ENCODE results near the gene GID8. TPM values are rescaled to one million over a fixed set of nuclear protein-coding genes. Genes with fewer than 3 reads are reported as not detected.

The GID8 gene
- total and polyA plus RNA-seq, 9 of the 15 experiments (the other 6 are each of a cell fraction or from before 2014, with no cell fraction given), result 7.5 to 31.6 (median 22.2) TPM

DNA sequence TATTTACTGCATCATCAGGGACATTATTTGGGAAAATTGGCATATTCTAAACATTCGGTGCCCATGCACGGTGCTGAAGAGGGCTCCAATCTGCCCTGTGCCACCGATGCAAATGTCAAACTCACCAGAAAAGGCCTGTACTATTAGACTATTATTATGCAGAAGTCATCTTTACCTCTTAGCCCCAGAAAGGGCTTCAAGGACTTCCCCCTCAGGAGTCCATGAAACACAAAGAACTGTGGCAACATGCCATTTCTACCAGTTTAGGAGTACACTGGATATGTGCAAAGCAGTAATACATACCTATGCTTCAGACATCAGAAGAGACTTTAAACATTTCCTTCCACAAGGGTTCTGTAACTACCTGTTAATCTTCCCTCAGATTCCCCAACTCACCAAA is 20.2 kb upstream of the GID8 start:
- H3K36me3 ChIP-seq (ENCODE audit: control insufficient read depth, insufficient read depth, low read length), result peaks cover 26% of the 10 kb centered on the region
- 77% methylated on average over 3 of the region's 3 CpGs for WGBS (ENCODE audit: insufficient coverage, low coverage, missing lambda C conversion rate)
- intact Hi-C loops (cut with micrococcal nuclease) (no loop called here), in situ Hi-C loops (cut with MboI) (no loop called here)
- no peaks in the 10 kb centered on the region for H3K27me3 ChIP-seq (ENCODE audit: control insufficient read depth in 2 of 2, insufficient read depth in 2 of 2, low read length in 2 of 2)
- peaks cover 12% of the 10 kb centered on the region for H3K9me1 ChIP-seq (ENCODE audit: control insufficient read depth, insufficient read depth, low read length)
- ChIA-PET POLR2A (interaction anchor here (1.0 to 1.5 kb wide), 5 partner anchors 9 to 42 kb away, joined by 3 to 5 read pairs (median 3); no protein-coding TSS in a partner anchor), CTCF (ENCODE audit: low intra/inter-chr PET ratio) (no interaction called here)
- peaks cover 99% of the 10 kb centered on the region for H3K79me2 ChIP-seq (ENCODE audit: control insufficient read depth, insufficient read depth, low read length)
- H3K4me3 ChIP-seq, result no peak overlapping the region
- H3K27ac ChIP-seq (ENCODE audit: extremely low read depth, low read depth, low read length), result no peak overlapping the region
- no peak overlapping the region; a peak in 1 of 4 replicates for H3K9ac ChIP-seq (ENCODE audit: insufficient read depth in 1 of 2, low read depth in 2 of 2, low read length in 2 of 2)
- H3K4me2 ChIP-seq (ENCODE audit: insufficient read depth, low read length), result no peak overlapping the region
- no peak overlapping the region for H2AFZ ChIP-seq (ENCODE audit: low read depth, low read length)
- no TSS peak for BruUV-seq (replicated peaks)
- ATAC-seq, result no peak
- H3K4me1 ChIP-seq (replicated peaks in 1 of 2; ENCODE audit: control insufficient read depth in 2 of 2, insufficient read depth in 2 of 2, low read length in 2 of 2), result peaks cover 25 to 36% of the 10 kb centered on the region in 2 experiments; a peak in 3 of 5 replicates
- no peak for DNase-seq (ENCODE audit: extremely low read depth in 1 of 4, low spot score in 3 of 4)
- H3K9me3 ChIP-seq (replicated peaks; ENCODE audit: control insufficient read depth, insufficient read depth, low read depth, low read length), result no peaks in the 10 kb centered on the region
- peaks cover 71% of the 10 kb centered on the region for H4K20me1 ChIP-seq (replicated peaks; ENCODE audit: control insufficient read depth, insufficient read depth, low read length)
- no peak for FAIRE-seq
- TF ChIP-seq SREBF2 (CRISPR knock-in tag; IDR thresholded peaks at IDR 0.05) (no peak), NR1H2 (CRISPR knock-in tag; IDR thresholded peaks at IDR 0.05) (no peak), POLR2AphosphoS5 (IDR thresholded peaks at IDR 0.05; ENCODE audit: control insufficient read depth, insufficient read depth, low read depth, low read length) (no peak), SLC30A9 (CRISPR knock-in tag; IDR thresholded peaks at IDR 0.05) (no peak), MAZ (CRISPR knock-in tag; conservative IDR thresholded peaks at IDR 0.05 in 1 of 2, IDR thresholded peaks at IDR 0.05 in 1 of 2) (no peak), ZC3H11A (IDR thresholded peaks at IDR 0.05; ENCODE audit: low read depth, low read length) (no peak), BACH1 (tag; IDR thresholded peaks at IDR 0.05) (no peak), HMG20A (CRISPR knock-in tag; conservative IDR thresholded peaks at IDR 0.05) (no peak), NR2C2 (CRISPR knock-in tag; IDR thresholded peaks at IDR 0.05) (no peak), NR2C2 (tag; IDR thresholded peaks at IDR 0.05) (no peak), GATAD2A (IDR thresholded peaks at IDR 0.05) (no peak), ZNF121 (CRISPR knock-in tag; conservative IDR thresholded peaks at IDR 0.05) (no peak), MED1 (CRISPR knock-in tag; IDR thresholded peaks at IDR 0.05; ENCODE audit: borderline replicate concordance) (no peak)
- TF ChIP-seq, protein P1, sequence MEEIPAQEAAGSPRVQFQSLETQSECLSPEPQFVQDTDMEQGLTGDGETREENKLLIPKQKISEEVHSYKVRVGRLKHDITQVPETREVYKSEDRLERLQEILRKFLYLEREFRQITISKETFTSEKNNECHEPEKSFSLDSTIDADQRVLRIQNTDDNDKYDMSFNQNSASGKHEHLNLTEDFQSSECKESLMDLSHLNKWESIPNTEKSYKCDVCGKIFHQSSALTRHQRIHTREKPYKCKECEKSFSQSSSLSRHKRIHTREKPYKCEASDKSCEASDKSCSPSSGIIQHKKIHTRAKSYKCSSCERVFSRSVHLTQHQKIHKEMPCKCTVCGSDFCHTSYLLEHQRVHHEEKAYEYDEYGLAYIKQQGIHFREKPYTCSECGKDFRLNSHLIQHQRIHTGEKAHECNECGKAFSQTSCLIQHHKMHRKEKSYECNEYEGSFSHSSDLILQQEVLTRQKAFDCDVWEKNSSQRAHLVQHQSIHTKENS (CRISPR knock-in tag; IDR thresholded peaks at IDR 0.05), result no peak
- TF ChIP-seq, protein P2, sequence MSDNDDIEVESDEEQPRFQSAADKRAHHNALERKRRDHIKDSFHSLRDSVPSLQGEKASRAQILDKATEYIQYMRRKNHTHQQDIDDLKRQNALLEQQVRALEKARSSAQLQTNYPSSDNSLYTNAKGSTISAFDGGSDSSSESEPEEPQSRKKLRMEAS (CRISPR knock-in tag; IDR thresholded peaks at IDR 0.05), result no peak
- TF ChIP-seq, protein P3, sequence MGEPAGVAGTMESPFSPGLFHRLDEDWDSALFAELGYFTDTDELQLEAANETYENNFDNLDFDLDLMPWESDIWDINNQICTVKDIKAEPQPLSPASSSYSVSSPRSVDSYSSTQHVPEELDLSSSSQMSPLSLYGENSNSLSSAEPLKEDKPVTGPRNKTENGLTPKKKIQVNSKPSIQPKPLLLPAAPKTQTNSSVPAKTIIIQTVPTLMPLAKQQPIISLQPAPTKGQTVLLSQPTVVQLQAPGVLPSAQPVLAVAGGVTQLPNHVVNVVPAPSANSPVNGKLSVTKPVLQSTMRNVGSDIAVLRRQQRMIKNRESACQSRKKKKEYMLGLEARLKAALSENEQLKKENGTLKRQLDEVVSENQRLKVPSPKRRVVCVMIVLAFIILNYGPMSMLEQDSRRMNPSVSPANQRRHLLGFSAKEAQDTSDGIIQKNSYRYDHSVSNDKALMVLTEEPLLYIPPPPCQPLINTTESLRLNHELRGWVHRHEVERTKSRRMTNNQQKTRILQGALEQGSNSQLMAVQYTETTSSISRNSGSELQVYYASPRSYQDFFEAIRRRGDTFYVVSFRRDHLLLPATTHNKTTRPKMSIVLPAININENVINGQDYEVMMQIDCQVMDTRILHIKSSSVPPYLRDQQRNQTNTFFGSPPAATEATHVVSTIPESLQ (CRISPR knock-in tag; IDR thresholded peaks at IDR 0.05), result no peak
- TF ChIP-seq, protein P4, sequence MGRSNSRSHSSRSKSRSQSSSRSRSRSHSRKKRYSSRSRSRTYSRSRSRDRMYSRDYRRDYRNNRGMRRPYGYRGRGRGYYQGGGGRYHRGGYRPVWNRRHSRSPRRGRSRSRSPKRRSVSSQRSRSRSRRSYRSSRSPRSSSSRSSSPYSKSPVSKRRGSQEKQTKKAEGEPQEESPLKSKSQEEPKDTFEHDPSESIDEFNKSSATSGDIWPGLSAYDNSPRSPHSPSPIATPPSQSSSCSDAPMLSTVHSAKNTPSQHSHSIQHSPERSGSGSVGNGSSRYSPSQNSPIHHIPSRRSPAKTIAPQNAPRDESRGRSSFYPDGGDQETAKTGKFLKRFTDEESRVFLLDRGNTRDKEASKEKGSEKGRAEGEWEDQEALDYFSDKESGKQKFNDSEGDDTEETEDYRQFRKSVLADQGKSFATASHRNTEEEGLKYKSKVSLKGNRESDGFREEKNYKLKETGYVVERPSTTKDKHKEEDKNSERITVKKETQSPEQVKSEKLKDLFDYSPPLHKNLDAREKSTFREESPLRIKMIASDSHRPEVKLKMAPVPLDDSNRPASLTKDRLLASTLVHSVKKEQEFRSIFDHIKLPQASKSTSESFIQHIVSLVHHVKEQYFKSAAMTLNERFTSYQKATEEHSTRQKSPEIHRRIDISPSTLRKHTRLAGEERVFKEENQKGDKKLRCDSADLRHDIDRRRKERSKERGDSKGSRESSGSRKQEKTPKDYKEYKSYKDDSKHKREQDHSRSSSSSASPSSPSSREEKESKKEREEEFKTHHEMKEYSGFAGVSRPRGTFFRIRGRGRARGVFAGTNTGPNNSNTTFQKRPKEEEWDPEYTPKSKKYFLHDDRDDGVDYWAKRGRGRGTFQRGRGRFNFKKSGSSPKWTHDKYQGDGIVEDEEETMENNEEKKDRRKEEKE (IDR thresholded peaks at IDR 0.05; ENCODE audit: borderline replicate concordance in 1 of 2, control insufficient read depth in 1 of 2, low read depth in 2 of 2, low read length in 1 of 2), result no peak
